Colon (tissue), 2 donors: Measurements from ENCODE around the gene CPPED1.

ENCODE experiments used
- FAIRE-seq: peaks from 2 replicates; lab custom pipeline; 2012; peaks lifted over from hg19 to GRCh38; lab: Jason Lieb, UNC
- donor health status: control.
- donor health status: control.

The CPPED1 gene

DNA sequence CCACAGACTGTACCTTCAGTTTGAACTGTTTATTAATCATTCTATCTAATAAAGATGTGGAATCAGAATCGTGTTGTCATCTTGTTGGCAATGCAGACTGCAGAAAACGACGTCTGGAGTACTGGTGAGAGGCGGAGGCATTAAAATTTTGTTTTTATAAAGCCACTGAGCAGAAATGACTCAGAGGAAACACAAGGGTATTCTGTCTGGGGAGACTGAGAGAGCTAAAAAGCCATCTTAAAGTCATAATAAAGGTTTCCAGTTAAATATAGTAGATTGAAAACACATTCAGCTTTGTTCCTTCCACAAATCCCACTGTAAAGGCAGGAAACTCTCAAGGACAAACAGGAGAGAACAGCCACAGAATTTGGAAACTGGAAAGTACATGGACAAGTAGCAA, 74.2 kb downstream of the CPPED1 start:
- no peak for FAIRE-seq

DNA sequence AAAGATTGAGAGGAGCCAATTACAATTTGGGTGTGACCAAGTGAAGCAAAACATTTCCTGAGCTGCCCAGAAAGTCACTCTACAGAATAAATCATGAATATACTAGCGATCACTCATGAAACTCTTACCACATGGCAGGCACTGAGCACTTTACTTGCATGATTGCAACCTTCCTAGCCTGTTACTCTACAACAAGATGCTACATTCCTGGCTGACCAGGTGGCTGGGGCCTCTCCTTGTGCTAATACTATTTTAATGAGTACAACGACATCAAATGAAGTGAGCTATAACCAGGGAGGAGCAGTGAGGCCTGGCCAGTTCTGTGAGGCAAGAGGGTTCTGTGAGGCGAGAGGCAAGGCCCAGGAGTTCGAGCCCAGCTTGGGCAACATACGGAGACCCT, 75.2 kb downstream of the CPPED1 start:
- no peak for FAIRE-seq

DNA sequence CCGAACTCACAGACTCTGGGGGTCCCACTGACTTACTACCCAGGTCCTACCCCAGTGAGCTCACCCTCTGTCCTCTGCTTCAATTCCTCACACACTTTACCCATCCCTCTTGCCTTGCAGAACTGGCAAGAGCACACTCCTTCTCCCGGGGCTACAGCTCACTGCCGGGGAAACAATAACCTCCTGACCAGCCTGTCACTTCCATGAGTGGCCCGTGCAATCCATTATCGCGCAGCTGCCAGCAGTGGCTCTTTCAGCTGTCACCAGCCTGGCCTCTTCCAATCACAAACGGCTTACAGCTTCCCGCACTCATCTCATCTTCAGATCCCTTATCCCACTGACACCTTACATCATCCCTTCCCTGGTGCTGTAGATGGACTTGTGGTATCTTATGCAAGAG, 79.5 kb downstream of the CPPED1 start:
- no peak for FAIRE-seq

DNA sequence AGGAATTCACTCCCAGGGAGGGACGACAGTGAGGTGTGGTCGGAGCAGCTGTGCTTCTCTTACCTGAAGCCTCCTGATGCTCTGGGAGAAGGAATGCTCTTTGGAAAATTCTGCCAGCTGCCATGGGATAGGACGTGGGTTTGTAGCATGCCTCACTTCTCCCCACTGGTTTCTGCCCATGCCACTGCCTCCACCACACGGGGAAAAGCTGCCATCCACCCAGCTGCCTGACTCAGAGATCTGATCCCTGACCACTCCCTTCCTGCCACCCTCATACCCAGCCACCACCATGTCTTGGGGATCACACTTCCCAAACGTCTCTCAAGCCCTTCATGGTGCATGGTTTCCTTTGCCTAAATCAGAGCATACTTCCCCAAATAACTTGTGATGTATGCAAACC, 80.0 kb downstream of the CPPED1 start:
- no peak for FAIRE-seq

DNA sequence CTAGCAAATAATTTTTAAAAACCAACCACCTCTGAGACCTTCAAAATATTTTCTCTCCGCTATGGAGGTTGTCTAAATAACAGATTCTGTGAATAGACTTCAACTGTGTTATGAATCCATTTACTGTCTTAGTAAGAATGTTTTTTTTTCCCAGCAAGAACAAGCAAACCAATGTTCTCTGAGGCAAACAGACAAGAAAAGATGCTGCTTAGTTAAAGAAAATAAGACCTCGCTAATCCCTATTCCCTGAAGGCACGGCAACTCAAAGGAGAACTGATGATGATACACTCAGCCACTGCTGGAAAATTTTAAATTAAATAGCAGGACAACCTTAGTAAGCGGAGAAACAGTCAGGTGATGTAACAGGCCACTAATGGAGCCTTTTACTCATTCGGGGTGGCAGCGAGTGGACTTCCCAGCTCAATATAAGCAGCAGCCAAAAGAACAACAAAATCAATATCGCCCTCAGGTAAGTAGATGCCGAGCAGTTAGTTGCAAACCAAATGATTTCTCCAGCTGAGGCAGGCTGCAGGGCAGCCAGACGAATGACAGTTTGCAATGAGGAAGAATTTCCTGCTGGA, 81.8 kb downstream of the CPPED1 start:
- no peak for FAIRE-seq

DNA sequence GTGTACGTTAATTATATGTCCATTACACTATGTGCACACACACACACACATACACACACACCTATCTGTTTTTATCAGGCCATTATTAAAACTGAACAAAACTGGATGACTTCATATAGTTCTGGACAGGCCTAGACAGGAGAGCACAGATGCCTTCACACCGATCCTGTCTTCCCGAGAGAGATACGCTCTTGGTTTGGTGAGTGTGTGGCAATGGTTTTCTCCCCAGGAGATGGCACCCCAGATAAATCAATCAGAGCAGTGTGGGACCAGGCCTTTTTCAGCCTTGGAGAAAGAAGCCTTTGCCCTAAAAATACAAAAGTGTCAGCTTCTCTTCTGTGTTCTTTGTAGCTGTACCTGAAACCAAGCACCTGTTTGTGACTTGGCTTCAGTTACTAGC, 83.7 kb downstream of the CPPED1 start:
- no peak for FAIRE-seq

DNA sequence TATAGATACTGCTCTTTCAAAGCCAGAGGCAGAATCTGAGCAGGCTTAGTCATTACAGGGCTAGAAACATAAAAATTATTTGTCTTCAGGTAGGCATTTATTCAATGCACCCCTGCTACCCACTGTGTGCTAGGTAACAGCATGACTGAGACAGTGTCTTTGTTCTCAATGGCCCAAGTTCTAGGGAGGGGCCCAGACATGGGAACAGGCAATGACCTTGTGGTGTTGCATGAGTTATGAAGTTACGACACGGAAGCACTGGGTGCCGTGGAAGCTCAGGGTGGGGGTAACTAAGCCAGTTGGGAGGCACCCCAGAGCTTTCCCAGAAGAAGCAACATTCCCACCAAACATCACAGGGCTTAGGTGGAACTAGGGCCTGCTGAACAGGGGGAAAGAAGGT, 87.0 kb downstream of the CPPED1 start:
- no peak for FAIRE-seq

DNA sequence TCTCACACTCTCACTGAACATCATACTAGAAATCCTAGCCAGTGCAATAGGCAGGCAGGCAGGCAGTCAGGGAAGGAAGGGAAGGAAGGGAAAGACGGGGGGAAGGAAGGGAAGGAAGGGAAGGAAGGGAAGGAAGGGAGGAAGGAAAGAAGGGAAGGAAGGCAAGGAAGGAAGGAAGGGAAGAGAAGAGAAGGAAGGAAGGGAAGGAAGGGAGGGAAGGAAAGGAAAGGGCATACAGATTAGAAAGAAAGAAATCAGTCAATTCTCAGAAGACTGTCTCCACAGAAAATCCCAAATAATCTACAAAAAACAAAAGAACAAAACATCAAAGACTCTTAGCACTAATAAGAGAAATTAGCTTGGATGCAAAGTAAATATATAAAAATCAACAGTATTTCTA, 93.9 kb downstream of the CPPED1 start:
- FAIRE-seq, result no peak

DNA sequence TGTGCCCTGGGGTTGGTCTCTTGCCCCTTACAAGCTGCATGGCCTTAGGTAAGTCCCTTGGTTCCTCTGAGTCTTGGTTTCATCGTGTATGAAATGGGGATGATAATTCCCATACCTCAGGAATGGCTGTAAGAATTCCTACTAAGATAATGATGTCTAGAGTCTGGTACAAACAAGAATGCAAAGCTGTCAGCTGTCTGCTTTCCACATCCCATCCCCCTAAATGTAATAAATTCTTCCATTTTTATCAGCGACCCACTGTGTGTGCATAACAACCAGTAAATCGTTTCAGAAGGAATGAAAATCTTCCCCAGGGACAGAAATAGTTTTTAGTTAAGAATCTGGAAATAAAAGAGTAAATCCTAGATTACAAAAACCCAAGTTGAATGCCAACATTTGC, 95.4 kb downstream of the CPPED1 start:
- FAIRE-seq, result no peak

DNA sequence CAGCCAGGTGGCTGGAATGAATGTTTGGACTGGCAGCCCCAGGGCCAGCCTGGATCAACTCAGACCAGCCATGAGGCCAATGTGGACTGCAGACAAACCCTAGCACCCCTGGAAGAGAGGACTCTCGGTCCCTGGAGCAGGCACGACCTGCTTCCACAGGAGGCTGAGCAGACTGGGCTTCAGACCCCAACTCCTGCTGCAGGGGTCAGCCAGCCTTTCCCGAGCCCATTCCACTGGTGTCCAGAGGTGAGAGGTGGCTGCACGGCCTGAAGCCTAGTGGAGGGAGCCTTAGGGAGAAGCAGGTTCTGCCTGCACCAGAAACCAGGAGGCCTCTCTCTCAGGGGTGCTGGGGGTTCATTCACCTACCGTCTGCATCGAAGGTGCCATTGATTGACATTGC, 97.1 kb downstream of the CPPED1 start:
- no peak for FAIRE-seq

DNA sequence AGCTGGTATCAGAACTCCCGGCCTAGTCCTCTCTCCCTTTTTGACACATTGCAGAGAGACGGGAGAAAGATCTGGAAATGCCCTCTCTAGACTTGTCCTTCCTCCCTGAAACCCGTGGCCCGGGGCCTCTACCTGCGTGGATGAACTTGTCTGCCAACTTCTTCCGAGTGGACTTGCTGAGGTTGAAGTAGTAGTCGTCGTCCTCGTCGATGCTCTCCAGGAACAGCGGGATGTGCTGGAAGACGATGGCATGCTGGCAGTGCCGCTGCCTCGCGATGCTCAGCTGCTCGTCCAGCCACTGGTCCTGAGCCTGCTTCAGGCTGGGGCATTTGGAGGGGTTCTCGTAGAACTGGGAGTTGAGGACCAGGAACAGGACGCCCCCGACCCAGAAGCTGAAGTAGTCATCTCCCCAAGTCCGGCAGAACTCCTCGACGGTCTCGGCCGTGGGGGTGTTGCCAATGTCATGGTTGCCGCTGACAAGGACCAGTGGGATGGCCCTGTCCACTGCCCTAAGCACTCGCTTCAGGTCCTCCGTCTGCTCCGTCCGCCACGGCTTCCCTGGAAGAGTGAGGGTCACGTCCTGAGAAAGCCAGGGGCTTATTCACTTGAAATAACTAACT, 99.1 kb downstream of the CPPED1 start:
- no peak for FAIRE-seq

DNA sequence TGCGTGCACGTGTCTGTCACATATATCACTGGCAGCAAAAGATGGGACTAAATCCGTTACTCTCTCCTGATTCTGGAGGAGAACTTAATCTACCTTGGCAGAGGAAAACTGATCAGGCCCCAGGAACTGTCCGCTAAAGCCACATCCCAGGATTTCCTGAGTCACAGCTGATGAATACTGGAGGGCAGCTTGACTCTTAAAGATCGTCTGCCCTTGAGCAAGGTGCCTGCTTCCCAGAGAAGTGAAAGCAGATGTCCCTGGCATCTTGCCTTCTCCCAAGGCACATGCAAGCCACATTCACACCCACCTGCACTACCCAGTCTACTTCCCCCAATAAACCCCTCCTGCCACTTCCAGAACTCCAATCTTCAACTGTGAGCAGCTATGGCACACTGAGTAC, 99.8 kb downstream of the CPPED1 start:
- FAIRE-seq, result no peak

DNA sequence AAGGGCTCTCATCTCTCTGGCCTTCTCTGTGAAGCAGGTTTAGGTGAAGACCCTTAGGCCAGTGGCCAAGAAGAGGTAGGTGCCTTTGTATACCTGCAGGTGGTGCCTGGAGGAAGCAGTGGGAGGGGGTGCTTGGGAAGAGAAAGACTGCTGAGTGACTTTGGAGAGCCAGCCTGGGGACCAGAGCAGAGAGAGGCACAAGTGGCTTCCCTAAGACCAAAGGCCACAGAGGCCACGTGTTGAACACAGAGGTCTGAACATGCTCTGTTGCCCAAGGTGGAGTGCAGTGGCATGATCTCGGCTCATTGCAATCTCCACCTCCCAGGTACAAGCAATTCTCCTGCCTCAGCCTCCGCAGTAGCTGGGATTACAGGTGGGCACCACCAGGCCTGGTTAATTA, 103.5 kb downstream of the CPPED1 start:
- no peak for FAIRE-seq

DNA sequence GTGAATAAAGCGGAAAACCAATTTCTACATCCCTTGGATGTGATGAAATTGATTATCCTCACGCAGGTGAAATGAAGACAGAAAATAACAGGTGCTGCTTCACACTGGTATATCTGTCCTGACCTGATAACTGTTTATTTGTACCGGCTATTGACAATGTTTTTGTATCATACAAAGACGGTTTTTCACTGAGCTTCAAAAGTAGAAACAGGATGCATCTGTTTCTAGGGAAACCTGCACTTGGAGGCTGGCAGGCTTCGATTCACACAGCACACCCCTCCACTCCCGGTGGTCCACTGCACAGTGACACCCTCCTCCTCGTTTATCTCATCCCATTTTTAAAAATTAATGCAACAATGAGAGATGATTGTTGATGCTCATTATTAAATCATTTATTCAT, 104.5 kb downstream of the CPPED1 start:
- no peak for FAIRE-seq

DNA sequence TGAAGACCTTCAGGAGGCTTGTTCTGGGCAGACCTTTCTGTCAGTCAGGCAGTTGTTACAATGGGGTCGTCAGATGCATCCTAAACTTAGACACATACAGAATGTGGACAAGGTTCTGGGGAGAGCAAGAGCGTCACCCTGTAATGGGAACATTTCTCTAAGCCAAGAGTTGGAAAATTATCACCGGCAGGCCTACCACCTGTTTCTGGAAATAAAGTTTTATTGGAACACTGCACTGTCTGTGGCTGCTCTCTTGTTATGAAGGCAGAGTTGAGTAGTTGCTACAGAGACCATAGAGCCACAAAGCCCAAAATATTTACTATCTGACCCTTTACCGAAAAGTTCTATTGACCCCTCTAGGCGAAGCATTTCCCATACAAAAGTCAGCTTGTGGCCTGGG, 106.2 kb downstream of the CPPED1 start:
- no peak for FAIRE-seq

DNA sequence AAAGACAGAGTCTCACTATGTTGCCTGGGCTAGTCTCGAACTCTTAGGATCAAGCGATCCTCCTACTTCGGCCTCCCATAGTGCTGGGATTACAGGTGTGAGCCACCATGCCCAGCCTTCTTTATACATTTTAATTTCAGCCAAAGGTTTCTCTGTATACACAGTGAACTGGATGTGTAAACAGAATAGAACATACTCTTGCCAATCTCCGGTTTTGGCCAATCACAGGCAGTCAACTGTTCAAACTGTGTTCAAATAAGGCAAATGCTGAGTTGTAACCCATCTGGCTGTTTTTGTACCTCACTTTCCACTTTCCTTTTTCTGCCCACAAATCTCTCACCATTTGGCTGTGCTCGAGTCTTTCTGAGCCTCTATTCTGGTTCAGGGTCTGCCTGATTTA, 108.2 kb downstream of the CPPED1 start:
- no peak for FAIRE-seq

DNA sequence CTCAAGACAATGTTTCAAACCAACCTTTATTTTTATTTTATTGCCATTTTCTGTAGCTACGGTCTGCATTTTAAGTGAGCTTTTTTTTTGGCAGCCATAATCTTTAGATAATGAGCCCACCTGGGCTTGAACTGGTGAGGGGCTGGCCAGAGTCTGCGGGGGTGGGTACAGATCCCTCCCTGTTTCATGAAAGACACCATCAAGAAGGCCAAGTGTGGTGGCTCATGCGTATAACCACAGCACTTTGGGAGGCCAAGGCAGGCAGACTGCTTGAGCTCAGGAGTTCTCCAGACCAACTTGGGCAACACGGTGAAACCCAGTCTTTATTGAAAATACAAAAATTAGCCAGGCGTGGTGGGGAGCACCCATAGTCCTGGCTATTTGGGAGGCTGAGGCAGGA, 113.7 kb downstream of the CPPED1 start:
- FAIRE-seq, result no peak

DNA sequence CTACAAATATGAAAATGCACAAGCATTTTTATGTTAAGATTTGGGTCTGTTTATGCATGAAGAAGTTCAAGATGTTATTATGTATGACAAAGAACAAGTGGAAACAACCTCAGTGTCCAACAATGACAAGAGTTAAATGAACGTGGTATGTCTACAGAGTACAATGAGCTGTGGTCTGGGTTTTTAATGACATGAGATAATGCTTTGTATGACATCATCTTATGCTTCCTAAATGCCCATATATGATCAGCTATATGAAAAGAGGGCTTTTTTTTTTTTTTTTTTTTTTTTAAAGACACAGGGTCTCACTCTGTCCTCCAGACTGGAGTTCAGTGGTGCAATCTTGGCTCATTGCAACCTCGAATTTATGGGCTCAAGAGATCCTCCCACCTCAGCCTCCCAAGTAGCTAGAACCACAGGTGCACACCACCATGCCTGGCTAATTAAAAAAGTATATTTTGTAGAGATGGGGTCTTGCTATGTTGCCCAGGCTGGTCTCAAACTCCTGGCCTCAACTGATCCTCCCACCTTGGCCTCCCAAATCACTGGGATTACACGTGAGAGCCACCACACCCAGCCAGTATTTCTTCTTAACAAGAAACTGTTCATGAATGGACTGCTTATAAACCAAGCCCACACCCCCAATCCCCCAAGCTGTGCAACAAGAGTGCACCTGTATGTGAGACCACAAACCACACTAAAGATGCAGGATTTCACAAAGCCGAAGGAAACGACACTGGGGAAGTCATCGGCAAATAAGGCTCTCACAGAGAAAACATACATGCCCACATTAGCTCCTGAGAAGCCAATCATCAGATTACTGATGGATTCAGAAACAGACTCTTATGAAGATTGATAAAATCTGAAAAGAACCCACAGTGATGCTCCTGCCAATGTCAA, 114.5 kb downstream of the CPPED1 start:
- FAIRE-seq, result no peak

DNA sequence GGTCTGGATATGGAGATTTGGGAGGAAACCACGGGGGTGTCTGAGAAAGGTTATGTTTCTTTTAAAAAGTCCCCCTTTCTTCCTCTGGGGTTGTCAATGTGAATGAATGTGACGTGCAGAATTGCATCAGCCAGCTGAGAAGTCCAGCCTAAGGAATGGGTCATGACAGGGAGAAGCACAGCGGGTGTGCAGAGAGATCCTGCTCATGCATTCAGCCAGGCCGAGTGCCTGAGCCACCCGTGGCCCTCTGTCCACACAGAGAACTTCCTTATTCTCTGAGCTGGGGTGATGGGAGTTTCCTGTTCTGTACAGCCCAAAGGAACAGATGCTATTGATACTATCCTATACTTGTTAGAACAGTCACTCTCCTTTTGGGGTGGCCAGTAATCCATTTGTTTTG, 117.9 kb downstream of the CPPED1 start:
- FAIRE-seq, result no peak

DNA sequence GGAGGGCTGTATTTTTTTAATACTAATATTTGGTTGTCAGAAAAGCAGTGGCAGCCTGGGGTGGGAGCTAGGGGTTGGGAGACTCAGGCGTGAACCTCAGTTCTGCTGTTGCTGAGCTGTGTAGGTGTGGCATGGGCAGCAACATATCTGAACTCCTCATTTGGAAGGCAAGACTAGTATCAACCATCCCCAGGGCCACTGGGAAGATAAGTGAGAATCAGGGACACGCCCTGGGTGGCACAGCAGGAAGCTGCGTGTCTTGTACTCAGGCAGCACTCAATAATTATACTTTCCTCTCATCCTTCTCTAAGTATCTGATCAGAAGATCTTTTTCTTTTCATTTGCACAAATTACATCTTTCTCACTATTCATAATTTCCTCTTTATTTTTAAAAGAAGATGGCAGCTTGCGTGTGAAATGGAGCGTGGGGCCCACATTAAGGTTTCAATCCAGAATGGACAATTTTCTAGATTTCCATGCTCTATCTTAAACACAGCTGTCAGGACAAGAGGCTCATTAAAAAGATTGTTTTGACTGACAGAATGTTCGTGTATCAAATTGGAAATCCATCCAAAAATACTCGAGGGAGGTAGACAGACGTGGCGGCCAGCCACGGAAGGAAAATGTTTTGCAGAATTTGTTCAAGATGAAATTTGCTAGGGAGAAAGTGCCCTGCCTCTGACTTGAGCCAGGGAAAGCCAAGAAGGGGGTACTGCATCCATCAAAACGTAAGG, 121.1 kb downstream of the CPPED1 start:
- no peak for FAIRE-seq

DNA sequence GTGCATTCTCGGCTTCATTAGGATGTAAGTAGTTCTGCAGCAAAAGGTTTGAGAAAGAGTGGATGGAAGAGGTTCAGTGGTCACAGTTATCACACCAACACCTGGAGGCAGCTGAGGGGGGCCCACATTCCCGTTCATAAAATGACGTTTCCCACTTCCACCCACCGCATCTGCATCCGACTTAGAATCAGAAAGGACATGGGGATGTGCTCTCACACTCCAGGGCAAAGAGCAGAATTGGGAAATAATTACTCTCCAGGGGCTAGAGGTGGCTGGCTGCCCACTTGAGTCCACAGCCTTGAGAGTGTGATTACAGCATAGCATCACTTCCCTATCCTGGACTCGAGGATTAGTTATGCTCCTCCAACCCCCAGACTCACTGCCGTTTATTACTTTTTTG, 122.0 kb downstream of the CPPED1 start:
- FAIRE-seq, result no peak

DNA sequence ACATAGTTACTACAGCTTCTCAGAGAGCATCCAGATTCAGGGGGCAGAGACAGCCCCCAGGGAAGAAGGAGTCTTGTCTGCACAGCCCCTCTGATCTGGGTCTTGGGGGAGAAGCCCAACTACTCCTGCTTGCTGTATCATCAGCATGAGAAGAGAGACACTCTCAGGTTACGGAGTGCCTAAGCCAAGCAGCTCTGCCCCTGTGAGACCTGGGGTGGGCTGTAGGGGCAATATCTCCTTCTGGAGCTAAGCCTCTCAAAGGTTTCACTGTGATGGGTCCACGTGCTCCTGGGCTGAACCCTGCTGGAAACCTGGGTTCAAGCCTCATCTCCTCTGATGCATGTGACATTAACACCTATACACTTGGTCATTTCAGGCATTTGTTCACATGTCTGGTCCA, 123.2 kb downstream of the CPPED1 start:
- FAIRE-seq, result no peak
